ENCODE data around the gene MAST2. TPM values are rescaled to one million over a fixed set of nuclear protein-coding genes. Genes with fewer than 3 reads are reported as not detected.
"Not testable (repeated sequence)": the region's sequence is repeated elsewhere in the genome, so short reads cannot be mapped to it uniquely, and the experiment has no call there.

MAST2 gene
- polyA plus RNA-seq, 10 donors, result 62.0 to 96.6 (median 70.6) TPM

DNA sequence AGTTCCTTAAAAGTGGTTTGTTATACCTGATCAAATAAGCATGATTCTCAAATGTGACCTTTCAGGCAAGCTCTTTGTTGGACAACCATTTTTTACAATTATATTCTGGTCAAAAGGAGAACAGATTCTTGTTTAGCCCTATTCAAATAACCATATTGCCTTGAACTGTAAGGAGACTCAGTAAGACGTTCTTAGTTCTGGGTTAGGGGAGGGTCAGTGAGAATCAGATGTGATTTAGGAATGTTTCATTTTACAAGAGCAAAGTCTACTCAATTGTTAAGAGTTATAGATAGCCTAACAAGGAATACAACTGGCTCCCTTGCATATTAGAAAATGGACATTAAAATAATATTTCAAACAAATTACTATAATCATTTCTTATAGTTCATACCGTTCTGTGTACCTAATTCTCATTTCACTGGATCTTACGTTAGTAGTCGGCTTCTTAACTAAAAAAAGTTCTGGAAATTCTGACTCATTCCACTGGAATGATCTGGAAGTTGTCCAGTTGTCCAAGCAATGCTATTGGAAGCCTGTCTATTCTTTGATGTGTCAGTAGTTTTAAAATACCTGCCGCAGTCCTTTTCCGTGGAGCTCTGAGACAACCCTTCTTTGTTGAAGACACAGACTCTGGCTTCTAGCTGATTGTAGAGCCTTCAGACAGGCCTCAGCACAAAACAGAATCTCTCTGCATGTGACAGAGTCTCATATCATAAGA is 88.8 kb downstream of the MAST2 start:
- peak; percentile 40 to 67 (median 66) for DNase-seq

- no peak for DNase-seq
Measured at GRCh38 chr1:45894331-45894730, 90.9 kb downstream of the MAST2 start.

- no peak for DNase-seq
Measured at GRCh38 chr1:45894921-45895320, 91.5 kb downstream of the MAST2 start.

- DNase-seq, result no peak
Measured at GRCh38 chr1:45895406-45895805, 92.0 kb downstream of the MAST2 start.

DNA sequence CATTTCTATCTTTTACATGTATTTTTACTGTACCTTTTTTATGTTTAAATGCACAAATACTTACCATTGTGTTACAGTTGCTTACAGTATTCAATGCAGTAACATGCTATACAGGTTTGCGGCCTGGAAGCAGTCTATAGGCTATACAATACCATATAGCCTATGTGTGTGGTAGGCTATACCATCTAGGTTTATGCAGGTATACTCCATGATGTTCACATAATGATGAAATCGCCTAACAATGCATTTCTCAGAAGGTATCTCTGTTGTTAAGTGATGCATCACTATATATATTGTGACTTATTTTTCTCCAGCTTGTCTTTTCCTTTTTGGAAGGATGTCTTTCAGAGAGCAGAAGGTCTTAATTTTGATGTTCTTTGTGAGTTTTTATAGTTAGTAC is 103.5 kb downstream of the MAST2 start:
- no peak for DNase-seq

GRCh38 chr1:45908611-45909140 is 105.3 kb downstream of the MAST2 start:
- no peak for DNase-seq

DNA sequence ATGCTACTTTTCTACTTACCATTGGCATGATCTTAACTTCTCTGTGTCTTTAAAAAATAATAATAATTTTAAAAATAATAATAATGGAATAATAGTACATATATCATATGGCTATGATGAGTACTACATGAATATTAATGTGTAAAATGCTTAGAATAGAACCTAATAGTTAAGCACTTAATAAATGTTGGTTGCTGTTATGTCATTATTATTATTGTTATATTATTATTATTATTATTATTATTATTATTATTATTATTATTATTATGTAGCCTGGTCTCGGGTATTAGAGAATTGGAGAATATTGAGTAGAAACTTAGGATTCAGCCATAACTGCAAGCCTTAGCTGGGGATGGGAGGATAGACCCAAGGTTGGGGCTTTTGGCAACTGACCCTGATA is 108.2 kb downstream of the MAST2 start:
- DNase-seq, result no peak

DNA sequence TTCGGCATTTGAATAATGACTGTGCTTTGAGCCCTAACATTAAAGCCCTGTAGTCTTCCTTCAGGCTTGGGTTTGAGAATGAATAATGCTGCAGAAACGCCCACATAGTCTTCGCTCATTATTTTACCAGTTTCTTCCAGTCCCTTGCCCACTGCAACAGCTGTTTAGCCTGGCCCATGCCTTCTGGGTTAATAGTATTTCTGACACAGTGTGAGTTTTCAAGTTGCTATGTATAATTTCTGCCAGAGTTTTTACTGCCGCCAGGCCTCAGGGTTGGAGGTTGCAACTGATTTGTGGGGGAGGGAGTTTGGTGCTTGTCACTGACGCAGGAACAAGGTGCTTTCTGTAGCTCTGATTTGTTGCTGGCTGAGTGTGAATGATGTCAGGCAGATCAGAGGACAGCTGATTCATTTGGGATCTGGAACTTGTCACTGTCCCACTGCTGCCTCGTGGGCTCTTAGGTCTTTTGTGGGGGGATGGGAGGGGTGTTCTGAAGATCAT is 109.8 kb downstream of the MAST2 start:
- peak; percentile 27 to 68 (median 45) for DNase-seq

GRCh38 chr1:45913731-45914501 is 110.5 kb downstream of the MAST2 start:
- DNase-seq, result peak in 1 of 3 donors; percentile 2

DNA sequence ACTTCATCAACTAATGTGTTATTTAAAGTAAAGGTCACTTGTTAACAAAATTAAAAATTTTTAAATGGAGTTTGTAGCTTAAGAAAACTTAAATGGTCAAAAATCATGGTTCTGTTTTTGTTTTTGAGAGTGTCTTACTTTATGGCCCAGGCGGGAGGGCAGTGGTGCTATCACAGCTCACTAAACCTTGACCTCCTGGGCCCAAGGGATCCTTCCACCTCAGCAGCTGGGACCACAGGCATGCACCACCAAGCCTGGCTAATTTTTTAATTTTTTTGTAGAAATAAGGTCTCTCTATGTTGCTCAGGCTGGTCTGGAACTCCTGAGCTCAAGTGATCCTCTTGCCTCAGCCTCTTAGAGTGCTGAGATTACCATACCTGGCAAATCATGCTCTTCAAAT is 111.4 kb downstream of the MAST2 start:
- DNase-seq, result no peak

- DNase-seq, result no peak
Measured at GRCh38 chr1:45922374-45922773, 119.0 kb downstream of the MAST2 start.

DNA sequence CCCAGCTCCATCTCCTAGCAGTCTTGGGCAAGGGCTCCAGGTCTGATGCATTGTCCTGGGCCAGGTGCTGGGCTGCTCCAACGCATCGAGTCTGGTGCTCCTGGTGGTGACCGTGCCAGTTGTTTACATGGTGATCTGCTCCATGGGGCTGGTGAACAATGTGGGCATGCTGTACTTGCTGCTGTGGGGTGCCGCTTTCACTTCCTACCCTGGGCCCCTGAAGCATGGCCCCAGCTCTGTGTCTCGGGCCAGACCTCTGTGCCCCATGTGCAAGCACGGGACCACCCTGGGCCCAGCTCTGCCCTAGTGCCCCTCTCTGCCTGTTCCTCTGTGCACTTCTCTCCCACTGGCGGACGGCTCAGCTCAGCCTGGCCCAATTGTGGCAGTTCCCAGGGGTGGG is 119.4 kb downstream of the MAST2 start:
- DNase-seq, result no peak

- no peak for DNase-seq
Measured at GRCh38 chr1:45923343-45923742, 119.9 kb downstream of the MAST2 start.

DNA sequence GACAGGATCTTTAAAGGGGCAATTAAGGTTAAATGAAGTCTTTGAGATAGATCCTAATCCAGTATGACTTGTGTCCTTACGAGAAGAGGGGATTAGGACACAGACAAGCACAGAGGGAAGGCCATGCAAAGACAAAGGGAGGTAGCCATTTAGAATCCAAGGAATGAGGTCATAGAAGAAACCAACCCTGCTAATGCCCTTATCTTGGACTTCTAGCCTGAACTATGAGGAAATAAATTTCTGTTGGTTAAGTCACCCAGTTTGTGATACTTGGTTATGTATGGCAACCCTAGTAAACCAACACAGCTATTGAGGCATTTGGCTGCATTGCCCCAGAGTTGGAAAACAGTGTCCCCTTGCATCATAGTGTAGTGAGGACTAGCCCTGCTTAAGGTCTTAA is 121.3 kb downstream of the MAST2 start:
- DNase-seq, result no peak

- no peak for DNase-seq
Measured at GRCh38 chr1:45925728-45926287, 122.4 kb downstream of the MAST2 start.

DNA sequence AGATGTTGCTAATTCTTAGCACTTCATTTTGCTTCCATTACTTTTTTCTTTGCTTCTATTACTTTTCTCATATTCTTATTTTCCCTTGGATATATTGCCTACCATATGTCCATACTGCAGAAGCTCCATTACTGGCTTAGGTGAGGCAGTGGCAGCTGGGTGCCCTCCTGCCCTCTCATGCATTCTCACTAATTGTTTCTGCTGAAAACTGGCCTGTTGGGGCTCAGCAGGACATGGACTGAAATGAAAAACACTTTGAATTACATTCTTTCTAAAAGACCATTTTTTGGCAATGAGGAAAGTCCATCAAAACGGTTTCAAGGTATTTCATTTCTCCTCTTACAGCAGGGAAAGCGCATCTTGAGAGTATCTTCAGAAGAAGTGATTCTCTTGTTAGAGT is 122.9 kb downstream of the MAST2 start:
- DNase-seq, result no peak

GRCh38 chr1:45927231-45927915 is 124.0 kb downstream of the MAST2 start:
- DNase-seq, result not testable (repeated sequence)

DNA sequence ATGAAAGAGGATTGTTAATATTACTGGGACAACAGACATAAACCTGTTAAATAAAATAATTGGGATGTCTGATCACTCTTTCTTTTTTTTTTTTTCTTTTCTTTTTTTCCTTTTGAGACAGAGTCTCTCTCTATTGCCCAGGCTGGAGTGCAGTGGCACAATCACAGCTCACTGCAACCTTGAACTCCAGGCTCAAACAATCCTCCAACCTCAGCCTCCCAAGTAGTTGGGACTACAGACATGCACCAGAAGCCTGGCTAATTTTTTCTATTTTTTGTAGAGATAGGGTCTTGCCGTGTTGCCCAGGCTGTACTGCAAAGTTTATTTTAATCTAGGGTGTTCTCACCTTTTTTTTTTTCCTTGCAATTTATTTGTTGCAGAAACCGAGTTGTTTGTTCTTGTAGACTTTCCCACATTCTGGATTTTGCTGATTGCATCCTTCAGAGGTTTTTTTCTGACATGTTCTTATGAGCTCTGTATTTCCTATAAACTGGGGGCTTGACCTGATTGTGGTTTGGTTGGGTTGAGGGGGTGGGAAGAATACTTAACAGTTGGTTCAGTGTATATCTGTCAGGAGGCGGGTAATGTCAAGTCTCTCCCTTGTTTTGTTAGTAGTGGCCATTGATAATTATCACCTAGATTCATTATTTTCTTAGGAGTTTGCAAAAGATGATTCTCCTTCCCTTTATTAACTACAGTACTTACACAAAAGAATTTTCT is 125.2 kb downstream of the MAST2 start:
- no peak for DNase-seq

- peak in 2 of 3 donors; percentile 12 to 41 for DNase-seq
Measured at GRCh38 chr1:45929257-45929687, 125.9 kb downstream of the MAST2 start.

GRCh38 chr1:45930258-45931150 is 127.1 kb downstream of the MAST2 start:
- DNase-seq, result no peak
